Inferior parietal cortex (tissue), 1 donor: ENCODE data around the gene ITGB6.

ENCODE experiments used
- DNase-seq: peaks from one replicate; pipeline ENCODE4 v3.0.0-alpha.2; 2016; ENCODE audit errors: extremely low spot score

Gene ITGB6

GRCh38 chr2:160051371-160051800, 148.7 kb downstream of the ITGB6 start:
- DNase-seq, result no peak

DNA sequence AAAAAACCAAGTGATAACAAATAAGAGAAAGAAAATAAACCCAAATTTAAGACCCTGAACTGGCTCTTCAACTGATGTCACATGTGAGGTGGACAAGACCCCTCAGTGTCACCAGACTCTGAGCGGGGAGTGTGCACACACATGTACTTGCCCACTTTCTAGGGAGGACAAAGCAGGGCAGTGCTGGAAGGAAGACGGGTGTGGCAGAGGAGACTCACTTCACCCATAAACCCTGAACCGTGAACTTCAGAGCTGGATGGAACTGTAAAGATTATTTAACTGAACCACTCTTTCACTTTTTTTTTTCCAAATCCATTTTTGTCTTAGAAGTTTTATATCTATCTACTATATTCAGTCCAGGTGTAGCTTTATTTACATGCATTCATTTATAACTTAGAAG, 149.9 kb downstream of the ITGB6 start:
- no peak for DNase-seq
